Astrocyte (in vitro differentiated cells and primary cell): ENCODE data around the gene ETV3. TPM values are rescaled to one million over a fixed set of nuclear protein-coding genes. Genes with fewer than 3 reads are reported as not detected.

Experiments used
- DNase-seq: peaks from one replicate; pipeline ENCODE4 v3.0.0-alpha.2; 2010; ENCODE audit warnings: low read depth
- FAIRE-seq: peaks from 2 replicates; lab custom pipeline; 2011; peaks lifted over from hg19 to GRCh38; lab: Jason Lieb, UNC
- H2AFZ ChIP-seq: 2 replicates; pipeline ENCODE4 v1.6.0; 2012; ENCODE audit warnings: low read depth, low read length, inconsistent platforms
- H3K27ac ChIP-seq: 2 replicates; pipeline ENCODE4 v1.5.1; 2011; ENCODE audit warnings: low read depth, low read length, inconsistent platforms
- H3K27me3 ChIP-seq: 2 replicates; pipeline ENCODE4 v1.6.0; 2011; ENCODE audit warnings: low read length, inconsistent platforms; ENCODE audit not compliant: insufficient read depth
- H3K36me3 ChIP-seq: 2 replicates; pipeline ENCODE4 v1.5.1; 2011; ENCODE audit warnings: low read length, inconsistent platforms; ENCODE audit not compliant: insufficient read depth
- H3K4me1 ChIP-seq: 2 replicates; pipeline ENCODE4 v1.5.1; 2011; ENCODE audit warnings: low read length, inconsistent platforms; ENCODE audit not compliant: insufficient read depth
- H3K4me2 ChIP-seq: 2 replicates; pipeline ENCODE4 v1.6.0; 2012; ENCODE audit warnings: low read length, inconsistent platforms
- H3K4me3 ChIP-seq: 2 replicates; pipeline ENCODE4 v1.5.1; 2011; ENCODE audit warnings: low read depth, mild to moderate bottlenecking, low read length, inconsistent platforms; ENCODE audit not compliant: insufficient read depth
- H3K79me2 ChIP-seq: 2 replicates; pipeline ENCODE4 v1.6.0; 2012; ENCODE audit warnings: mild to moderate bottlenecking, low read length, inconsistent platforms; ENCODE audit not compliant: insufficient read depth
- H3K9ac ChIP-seq: 2 replicates; pipeline ENCODE4 v1.6.0; 2012; ENCODE audit warnings: mild to moderate bottlenecking, low read length, inconsistent platforms
- H3K9me3 ChIP-seq: 2 replicates; pipeline ENCODE4 v1.5.1; 2012; ENCODE audit warnings: low read depth, mild to moderate bottlenecking, low read length, inconsistent platforms; ENCODE audit not compliant: insufficient read depth
- H4K20me1 ChIP-seq: 2 replicates; pipeline ENCODE4 v1.6.0; 2012; ENCODE audit warnings: low read length, inconsistent platforms; ENCODE audit not compliant: insufficient read depth
- H3K27ac Mint-ChIP-seq: one replicate; pipeline ENCODE4 v1.8.0; 2021; ENCODE audit warnings: mild to moderate bottlenecking, mixed read lengths; ENCODE audit not compliant: unreplicated experiment
- H3K27me3 Mint-ChIP-seq: one replicate; pipeline ENCODE4 v1.8.0; 2021; ENCODE audit warnings: low read depth, mixed read lengths; ENCODE audit not compliant: unreplicated experiment
- H3K36me3 Mint-ChIP-seq: one replicate; pipeline ENCODE4 v1.8.0; 2021; ENCODE audit warnings: low read depth, mixed read lengths; ENCODE audit not compliant: unreplicated experiment
- H3K4me1 Mint-ChIP-seq: one replicate; pipeline ENCODE4 v1.8.0; 2021; ENCODE audit warnings: low read depth, mixed read lengths; ENCODE audit not compliant: unreplicated experiment
- H3K4me3 Mint-ChIP-seq: one replicate; pipeline ENCODE4 v1.8.0; 2021; ENCODE audit warnings: mild to moderate bottlenecking, moderate library complexity, mixed read lengths; ENCODE audit not compliant: unreplicated experiment
- H3K9me3 Mint-ChIP-seq: one replicate; pipeline ENCODE4 v1.8.0; 2021; ENCODE audit warnings: mild to moderate bottlenecking, mixed read lengths; ENCODE audit not compliant: unreplicated experiment
- EZH2 ChIP-seq: IDR thresholded peaks from 2 replicates; pipeline ENCODE4 v1.6.1; 2012; ENCODE audit warnings: mild to moderate bottlenecking, low read length, inconsistent platforms; ENCODE audit not compliant: insufficient read depth
- total RNA-seq: library from RNA; stranded (reverse); gene quantifications from 2 replicates; pipeline ENCODE4 v1.2.1, GENCODE V29; 2021
- TF ChIP-seq, protein P1 (sequence below): IDR thresholded peaks from 2 replicates; pipeline ENCODE4 v1.5.1; 2011; ENCODE audit warnings: low read depth, mild to moderate bottlenecking, inconsistent platforms, low read length, moderate library complexity; ENCODE audit not compliant: insufficient read depth

Gene ETV3
- total RNA-seq, 1 donor from 2014 or later: 37.5 TPM

DNA sequence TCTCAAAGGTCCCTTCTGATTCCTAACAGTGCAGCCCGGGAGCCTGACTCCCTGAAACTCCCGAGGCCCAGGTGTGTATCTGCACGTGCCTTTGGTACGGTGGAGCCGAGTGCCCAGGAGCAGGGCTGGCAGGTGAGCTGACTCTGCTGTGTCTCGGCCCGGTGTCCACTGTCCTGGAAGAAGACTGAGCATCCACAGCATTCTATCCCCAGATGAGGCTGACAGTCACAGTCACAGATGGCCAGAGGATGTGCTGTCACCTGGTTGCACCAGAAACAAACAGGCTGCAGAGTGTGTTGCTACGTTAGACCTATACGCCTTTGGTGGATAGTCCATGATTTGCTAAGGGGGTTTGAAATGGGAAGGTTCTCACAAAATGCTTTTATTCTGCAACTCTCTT is 48.4 kb downstream of the ETV3 start:
- H3K9me3 Mint-ChIP-seq: no peaks in the 10 kb centered on the region
- no peak overlapping the region for H2AFZ ChIP-seq

DNA sequence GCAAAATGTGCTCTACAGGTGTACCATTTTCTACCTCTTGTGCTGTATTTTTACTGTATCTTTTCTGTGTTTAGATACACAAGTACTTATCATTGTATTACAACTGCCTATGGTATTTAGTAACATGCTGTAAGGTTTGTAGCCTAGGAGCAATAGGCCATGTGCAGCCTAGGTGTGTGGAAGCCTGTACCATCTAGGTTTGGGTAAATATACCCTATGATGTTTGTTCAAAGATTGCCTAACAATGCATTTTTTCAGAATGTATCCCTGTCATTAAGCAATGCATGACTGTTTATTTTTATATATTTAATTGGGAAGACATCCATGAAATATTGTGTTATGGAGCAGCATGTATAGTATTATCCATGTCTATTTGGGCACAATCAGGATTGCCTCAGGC is 49.6 kb downstream of the ETV3 start:
- FAIRE-seq: no peak
- Mint-ChIP-seq H3K27me3 (no peaks in the 10 kb centered on the region), H3K4me3 (no peak overlapping the region), H3K27ac (no peak overlapping the region), H3K36me3 (no peaks in the 10 kb centered on the region), H3K4me1 (peaks cover 16% of the 10 kb centered on the region), H3K9me3 (no peaks in the 10 kb centered on the region)
- Histone ChIP-seq H3K4me2 (no peak overlapping the region), H3K4me1 (peaks cover 11% of the 10 kb centered on the region), H3K9me3 (no peaks in the 10 kb centered on the region), H3K27ac (no peak overlapping the region), H2AFZ (no peak overlapping the region), H3K36me3 (no peaks in the 10 kb centered on the region), H3K9ac (no peak overlapping the region), H4K20me1 (no peaks in the 10 kb centered on the region), H3K79me2 (no peaks in the 10 kb centered on the region), H3K27me3 (no peaks in the 10 kb centered on the region), H3K4me3 (no peak overlapping the region)
- TF ChIP-seq, protein P1, sequence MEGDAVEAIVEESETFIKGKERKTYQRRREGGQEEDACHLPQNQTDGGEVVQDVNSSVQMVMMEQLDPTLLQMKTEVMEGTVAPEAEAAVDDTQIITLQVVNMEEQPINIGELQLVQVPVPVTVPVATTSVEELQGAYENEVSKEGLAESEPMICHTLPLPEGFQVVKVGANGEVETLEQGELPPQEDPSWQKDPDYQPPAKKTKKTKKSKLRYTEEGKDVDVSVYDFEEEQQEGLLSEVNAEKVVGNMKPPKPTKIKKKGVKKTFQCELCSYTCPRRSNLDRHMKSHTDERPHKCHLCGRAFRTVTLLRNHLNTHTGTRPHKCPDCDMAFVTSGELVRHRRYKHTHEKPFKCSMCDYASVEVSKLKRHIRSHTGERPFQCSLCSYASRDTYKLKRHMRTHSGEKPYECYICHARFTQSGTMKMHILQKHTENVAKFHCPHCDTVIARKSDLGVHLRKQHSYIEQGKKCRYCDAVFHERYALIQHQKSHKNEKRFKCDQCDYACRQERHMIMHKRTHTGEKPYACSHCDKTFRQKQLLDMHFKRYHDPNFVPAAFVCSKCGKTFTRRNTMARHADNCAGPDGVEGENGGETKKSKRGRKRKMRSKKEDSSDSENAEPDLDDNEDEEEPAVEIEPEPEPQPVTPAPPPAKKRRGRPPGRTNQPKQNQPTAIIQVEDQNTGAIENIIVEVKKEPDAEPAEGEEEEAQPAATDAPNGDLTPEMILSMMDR: no peak
- TF ChIP-seq EZH2: no peak
- no peak for DNase-seq

More for the DNA sequence above, 48.4 kb downstream of the ETV3 start:
- Mint-ChIP-seq H3K4me1 (peaks cover 16% of the 10 kb centered on the region), H3K27me3 (no peaks in the 10 kb centered on the region), H3K27ac (peak overlapping the region; percentile 90), H3K36me3 (no peaks in the 10 kb centered on the region), H3K4me3 (no peak overlapping the region)
- Histone ChIP-seq H3K36me3 (no peaks in the 10 kb centered on the region), H3K27ac (no peak overlapping the region), H3K79me2 (no peaks in the 10 kb centered on the region), H3K9ac (no peak overlapping the region), H3K9me3 (no peaks in the 10 kb centered on the region), H3K4me2 (peak overlapping the region; percentile 74), H3K4me3 (no peak overlapping the region), H4K20me1 (no peaks in the 10 kb centered on the region), H3K4me1 (peaks cover 11% of the 10 kb centered on the region), H3K27me3 (no peaks in the 10 kb centered on the region)
- TF ChIP-seq, protein P1: no peak
- TF ChIP-seq EZH2: no peak
- DNase-seq (no peak), FAIRE-seq (no peak)

DNA sequence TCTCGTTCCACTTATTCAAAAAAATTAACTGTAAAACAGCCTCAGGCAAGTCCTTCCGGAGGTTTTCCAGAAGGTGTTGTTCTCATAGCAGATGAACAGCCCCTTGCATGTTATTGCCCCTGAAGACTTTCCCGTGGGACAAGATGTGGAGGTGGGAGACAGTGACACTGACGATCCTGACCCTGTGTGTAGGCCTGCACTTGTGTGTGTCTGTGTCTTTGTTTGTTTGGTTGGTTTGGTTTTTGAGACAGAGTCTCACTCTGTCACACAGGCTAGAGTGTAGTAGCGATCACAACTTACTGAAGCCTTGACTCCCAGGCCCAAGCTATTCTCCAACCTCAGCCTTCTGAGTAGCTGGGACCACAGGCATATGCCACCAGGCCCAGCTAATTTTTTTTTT is 51.2 kb downstream of the ETV3 start:
- H3K36me3 ChIP-seq: no peaks in the 10 kb centered on the region
- H3K9ac ChIP-seq: no peak overlapping the region
- TF ChIP-seq, protein P1: no peak
- no peak for TF ChIP-seq EZH2
- H3K4me1 ChIP-seq: peaks cover 11% of the 10 kb centered on the region
- H2AFZ ChIP-seq: no peak overlapping the region
- peaks cover 16% of the 10 kb centered on the region for H3K4me1 Mint-ChIP-seq
- H3K36me3 Mint-ChIP-seq: no peaks in the 10 kb centered on the region
- no peak overlapping the region for H3K4me2 ChIP-seq
- no peak overlapping the region for H3K27ac Mint-ChIP-seq
- DNase-seq (no peak), FAIRE-seq (peak; percentile 13)
- no peak overlapping the region for H3K27ac ChIP-seq
- H3K27me3 ChIP-seq: no peaks in the 10 kb centered on the region
- no peaks in the 10 kb centered on the region for H3K9me3 Mint-ChIP-seq
- H3K27me3 Mint-ChIP-seq: peaks cover 8% of the 10 kb centered on the region
- no peak overlapping the region for H3K4me3 Mint-ChIP-seq
- H3K4me3 ChIP-seq: no peak overlapping the region
- H3K9me3 ChIP-seq: no peaks in the 10 kb centered on the region
- no peaks in the 10 kb centered on the region for H4K20me1 ChIP-seq
- no peaks in the 10 kb centered on the region for H3K79me2 ChIP-seq
